ENCODE results near the gene APIP. TPM values are rescaled to one million over a fixed set of nuclear protein-coding genes. Genes with fewer than 3 reads are reported as not detected.
"Not testable (repeated sequence)": the region's sequence is repeated elsewhere in the genome, so short reads cannot be mapped to it uniquely, and the experiment has no call there.

The APIP gene
- total RNA-seq, 1 donor from 2014 or later = 19.0 TPM

DNA sequence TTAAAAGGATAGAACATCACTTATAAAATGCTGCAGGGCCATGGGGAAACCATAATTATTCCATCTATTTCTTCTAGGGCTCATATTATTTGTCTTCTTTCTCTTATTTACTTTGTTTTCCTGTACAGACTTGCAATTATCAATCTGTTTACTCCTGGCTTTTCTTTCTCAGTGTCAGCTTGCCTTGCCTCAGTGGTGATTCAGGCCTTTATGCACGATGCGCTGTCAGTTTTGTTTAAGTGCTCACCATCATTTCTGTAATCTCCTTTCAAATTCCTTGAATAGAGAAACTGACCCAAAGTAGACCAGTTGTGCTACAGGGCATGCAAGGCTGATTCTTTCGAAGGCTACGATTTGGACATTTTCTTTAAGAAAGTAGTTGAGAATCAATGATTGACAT is 5.0 kb upstream of the APIP start:
- Histone ChIP-seq H3K4me3 (ENCODE audit: low read depth, low read length) (no peak overlapping the region), H3K27me3 (ENCODE audit: control insufficient read depth, insufficient read depth, low read length) (no peaks in the 10 kb centered on the region), H3K36me3 (ENCODE audit: control insufficient read depth, insufficient read depth, low read length) (no peaks in the 10 kb centered on the region)
- DNase-seq (ENCODE audit: low read depth) (peak; percentile 75), FAIRE-seq (no peak)
- TF ChIP-seq CTCF (IDR thresholded peaks at IDR 0.05; ENCODE audit: insufficient read depth, low read length, severe bottlenecking) = no peak

DNA sequence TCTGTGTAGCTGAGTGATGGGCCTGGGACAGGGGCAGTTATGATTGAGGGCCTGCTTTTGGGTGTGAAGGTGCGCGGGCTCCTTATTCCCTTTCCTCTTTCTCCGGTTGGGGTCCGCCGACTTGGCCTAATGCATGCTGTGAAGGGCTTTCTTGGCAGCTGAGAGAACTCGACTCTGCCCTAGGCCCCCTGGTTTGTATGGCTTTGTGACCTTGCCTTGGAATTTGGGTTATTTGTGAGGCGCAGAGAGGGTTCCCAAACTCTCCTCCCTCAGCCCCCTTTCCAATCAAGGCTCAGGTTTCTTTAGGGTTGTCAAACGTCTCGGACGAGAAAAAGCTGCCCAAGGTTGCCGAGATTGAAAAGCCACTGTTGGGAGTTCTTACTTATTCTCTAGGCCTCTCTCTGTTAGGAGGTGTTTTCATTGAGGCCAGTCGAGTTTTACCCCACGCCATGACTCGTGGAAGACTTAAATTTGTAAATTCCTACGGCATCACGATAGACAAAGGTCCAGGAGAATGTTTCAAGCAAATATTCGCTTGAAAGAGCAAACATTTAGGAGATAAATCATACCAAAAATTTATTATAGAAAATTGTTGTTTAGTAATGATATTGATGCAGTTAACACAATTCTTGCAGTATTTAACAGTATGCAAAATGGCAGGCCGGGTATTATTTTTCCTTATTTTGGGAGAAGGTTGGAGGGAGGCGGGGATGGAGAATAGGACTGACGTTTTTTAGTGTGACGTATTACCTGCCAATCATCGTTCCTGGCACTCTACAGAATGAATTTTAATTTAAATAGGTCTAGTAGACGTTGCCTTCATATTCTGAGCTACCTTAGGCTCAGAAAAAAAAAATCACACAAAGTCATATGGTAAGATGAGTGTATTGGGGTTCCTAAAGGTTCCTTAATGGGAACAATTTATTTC is 928 bp upstream of the APIP start:
- FAIRE-seq (no peak), DNase-seq (ENCODE audit: low read depth) (peak; percentile 41)
- TF ChIP-seq CTCF (IDR thresholded peaks at IDR 0.05; ENCODE audit: insufficient read depth, low read length, severe bottlenecking) = no peak
- H3K4me3 ChIP-seq (ENCODE audit: low read depth, low read length) = peak overlapping the region; percentile 91
- no peaks in the 10 kb centered on the region for H3K27me3 ChIP-seq (ENCODE audit: control insufficient read depth, insufficient read depth, low read length)
- no peaks in the 10 kb centered on the region for H3K36me3 ChIP-seq (ENCODE audit: control insufficient read depth, insufficient read depth, low read length)

GRCh38 chr11:34915136-34916014 is 804 bp downstream of the APIP start:
- DNase-seq (ENCODE audit: low read depth) (peak; percentile 35), FAIRE-seq (no peak)
- TF ChIP-seq CTCF (IDR thresholded peaks at IDR 0.05; ENCODE audit: insufficient read depth, low read length, severe bottlenecking) = no peak
- H3K27me3 ChIP-seq (ENCODE audit: control insufficient read depth, insufficient read depth, low read length) = no peaks in the 10 kb centered on the region
- no peaks in the 10 kb centered on the region for H3K36me3 ChIP-seq (ENCODE audit: control insufficient read depth, insufficient read depth, low read length)
- H3K4me3 ChIP-seq (ENCODE audit: low read depth, low read length) = peak overlapping the region; percentile 91

- not testable (repeated sequence) for H3K36me3 ChIP-seq (ENCODE audit: control insufficient read depth, insufficient read depth, low read length); FAIRE-seq; DNase-seq (ENCODE audit: low read depth); H3K27me3 ChIP-seq (ENCODE audit: control insufficient read depth, insufficient read depth, low read length); H3K4me3 ChIP-seq (ENCODE audit: low read depth, low read length)
Observed at GRCh38 chr11:34913556-34913955, 2.6 kb downstream of the APIP start.

DNA sequence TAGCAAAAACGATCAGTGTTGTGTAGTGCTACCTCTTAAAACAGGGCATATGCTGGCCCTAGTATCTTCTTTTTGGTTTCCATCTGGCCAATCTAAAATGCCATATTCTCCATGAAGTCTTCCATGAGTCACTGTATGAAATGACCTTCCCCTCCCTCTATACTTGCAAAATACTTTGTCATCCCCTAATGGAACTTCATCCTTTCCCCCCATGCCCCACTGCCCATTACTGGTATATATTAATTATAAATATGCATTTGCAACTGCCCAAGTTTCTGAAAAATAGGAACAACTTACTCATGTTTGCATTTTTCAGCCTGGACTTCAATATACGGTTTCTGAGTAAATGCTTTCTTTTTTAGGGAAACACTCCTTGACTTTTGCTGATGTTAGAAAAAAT is 4.5 kb downstream of the APIP start:
- Histone ChIP-seq H3K27me3 (ENCODE audit: control insufficient read depth, insufficient read depth, low read length) (no peaks in the 10 kb centered on the region), H3K36me3 (ENCODE audit: control insufficient read depth, insufficient read depth, low read length) (no peaks in the 10 kb centered on the region), H3K4me3 (ENCODE audit: low read depth, low read length) (no peak overlapping the region)
- FAIRE-seq (no peak), DNase-seq (ENCODE audit: low read depth) (no peak)
- TF ChIP-seq CTCF (IDR thresholded peaks at IDR 0.05; ENCODE audit: insufficient read depth, low read length, severe bottlenecking) = no peak

DNA sequence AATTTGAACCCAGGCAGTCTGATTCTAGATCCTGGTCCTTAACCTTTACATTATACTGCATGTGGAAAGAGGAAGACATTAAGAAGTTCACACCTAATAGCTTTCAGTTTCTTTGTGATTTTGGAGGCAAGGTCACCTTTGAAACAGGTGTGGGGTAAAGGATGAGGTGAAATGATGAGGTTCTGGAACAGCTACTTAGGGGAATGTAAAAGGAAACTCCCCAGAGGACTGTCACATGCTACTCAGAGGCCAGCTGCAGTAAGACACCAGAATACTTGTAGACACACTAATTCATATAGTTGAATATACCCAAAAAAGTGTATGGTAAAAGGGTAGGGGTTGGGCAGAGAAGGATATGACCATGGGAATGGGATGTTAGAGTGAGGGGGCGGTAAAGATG is 5.4 kb downstream of the APIP start:
- Histone ChIP-seq H3K27me3 (ENCODE audit: control insufficient read depth, insufficient read depth, low read length) (no peaks in the 10 kb centered on the region), H3K36me3 (ENCODE audit: control insufficient read depth, insufficient read depth, low read length) (no peaks in the 10 kb centered on the region), H3K4me3 (ENCODE audit: low read depth, low read length) (no peak overlapping the region)
- DNase-seq (ENCODE audit: low read depth) (no peak), FAIRE-seq (no peak)
- TF ChIP-seq CTCF (IDR thresholded peaks at IDR 0.05; ENCODE audit: insufficient read depth, low read length, severe bottlenecking) = no peak

Measured in bronchial epithelial cell (primary cell).